ENCODE data around the gene UBE2D4.
"Not testable (repeated sequence)": the region's sequence is repeated elsewhere in the genome, so short reads cannot be mapped to it uniquely, and the experiment has no call there.

Gene UBE2D4

DNA sequence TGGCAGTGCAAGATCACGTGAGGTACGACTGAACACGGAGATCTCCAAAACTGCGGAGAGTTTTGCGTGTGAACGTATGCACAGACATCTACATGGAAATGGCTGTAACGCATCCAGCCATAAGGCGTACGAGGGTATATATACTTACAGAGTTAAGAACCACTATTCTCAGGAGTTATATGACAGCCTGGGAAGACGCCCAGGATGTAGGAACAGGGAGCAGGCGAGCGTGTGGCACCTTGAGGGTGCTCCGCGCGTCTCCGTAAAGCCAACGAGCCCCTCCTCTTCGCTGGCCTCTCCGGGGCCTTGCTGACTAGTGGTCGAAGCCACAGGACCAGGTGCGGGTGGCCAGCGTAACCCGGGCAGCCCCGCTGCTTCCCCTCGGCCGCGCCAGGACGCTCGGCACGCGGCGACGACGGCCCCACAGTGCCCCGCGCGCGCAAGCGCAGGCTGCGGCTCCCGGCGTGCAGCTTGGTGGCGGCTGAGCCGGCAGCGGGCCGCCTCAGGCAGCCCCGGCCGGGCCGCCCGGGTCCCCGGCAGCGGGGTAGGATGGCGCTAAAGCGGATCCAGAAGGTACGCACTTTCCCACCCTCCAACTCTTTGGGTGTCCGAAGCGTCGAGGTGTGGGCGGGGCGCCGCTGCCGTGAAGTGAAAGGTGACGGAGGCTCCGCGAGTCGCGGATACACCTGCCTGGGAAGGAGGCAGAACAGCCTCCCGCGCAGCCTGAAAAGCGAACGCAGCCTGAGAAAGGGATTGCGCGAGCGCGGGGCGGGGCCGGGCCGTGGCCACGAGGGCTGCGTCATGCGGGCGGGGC is at the start of gene UBE2D4:
TSS of gene UBE2D4 (plus strand) at position 453 of the 814 bp plus-strand sequence. CDS start at position 550, 97 bp downstream.
- peak; percentile 93 for DNase-seq (ENCODE audit: low spot score)

DNA sequence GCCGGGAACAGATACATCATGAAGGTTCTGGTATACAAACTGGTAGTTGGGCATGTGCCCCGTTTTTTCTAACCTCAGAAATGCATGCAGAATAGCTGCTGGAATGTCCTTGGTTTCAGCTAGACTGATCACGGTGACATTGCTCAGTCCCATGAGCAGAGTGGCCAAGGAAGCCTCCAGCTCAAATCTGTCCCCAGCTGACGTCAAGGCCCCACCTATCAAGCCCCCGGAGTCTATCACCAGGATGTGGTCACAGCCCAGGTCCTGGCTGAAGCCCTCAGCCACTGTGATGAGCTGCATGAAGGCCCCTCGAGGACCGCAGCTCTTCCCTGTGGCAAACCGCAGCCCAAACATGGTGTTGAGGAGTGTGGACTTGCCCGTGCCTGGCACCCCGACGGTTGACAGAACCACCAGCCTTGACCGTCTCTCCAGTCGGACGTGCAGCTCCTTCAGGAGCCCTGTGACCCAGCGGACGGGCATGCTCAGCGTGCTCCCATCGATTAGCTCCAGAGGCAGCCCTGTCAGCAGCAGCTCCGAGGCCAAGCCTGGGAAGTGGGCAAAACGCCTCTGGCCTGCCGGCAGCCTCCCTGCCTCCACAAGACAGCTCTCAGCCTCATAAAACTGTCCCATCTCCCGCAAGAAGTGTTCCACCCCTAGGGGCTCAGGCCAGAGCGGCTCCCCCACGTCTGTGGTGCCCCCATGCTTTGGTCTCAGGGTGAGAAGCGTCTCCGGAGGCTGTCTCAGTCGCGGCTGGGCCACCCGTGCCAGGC is 49.1 kb upstream of the UBE2D4 start:
- DNase-seq (ENCODE audit: low spot score), result no peak

GRCh38 chr7:43877968-43878864 is 48.0 kb upstream of the UBE2D4 start:
- DNase-seq (ENCODE audit: low spot score), result no peak

DNA sequence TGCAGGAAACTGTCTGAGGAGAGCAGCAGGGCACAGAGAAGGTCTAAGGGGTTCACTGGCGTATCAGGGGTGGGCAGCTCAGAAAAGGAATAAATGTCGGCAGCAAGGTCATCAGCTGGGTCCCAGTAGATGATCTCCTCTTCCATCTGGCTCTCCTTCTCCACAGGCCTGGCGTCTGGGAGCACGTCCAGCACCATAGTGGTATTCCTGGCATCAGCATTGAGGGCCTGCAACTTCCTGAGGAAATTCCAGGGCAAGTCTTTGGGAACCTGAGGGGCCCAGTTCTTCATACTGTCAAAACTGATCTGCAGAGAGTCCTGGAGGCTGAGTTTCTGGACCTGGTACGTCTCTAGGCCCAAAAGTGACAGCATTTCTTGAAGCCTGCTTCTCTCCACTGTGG is 47.4 kb upstream of the UBE2D4 start:
- peak; percentile 67 for DNase-seq (ENCODE audit: low spot score)

DNA sequence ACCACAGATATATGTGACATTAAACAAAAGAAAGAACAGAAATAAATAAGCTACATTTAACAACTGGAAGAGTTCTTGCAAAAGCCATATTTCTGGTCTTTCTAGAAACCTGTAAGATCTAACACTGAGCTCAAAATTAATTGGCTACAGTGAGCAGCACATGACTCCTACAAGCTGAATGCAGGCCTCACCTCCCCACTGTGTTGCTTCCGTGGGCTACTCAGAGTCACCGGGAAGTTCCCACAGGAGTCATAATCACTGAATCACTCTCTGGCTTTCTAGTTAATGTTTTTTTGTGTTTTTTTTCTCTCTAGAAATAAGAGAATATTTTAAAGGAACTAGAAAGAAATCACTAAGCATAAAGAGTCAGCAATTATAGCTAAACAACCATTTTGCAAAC is 46.8 kb upstream of the UBE2D4 start:
- peak; percentile 65 for DNase-seq (ENCODE audit: low spot score)

DNA sequence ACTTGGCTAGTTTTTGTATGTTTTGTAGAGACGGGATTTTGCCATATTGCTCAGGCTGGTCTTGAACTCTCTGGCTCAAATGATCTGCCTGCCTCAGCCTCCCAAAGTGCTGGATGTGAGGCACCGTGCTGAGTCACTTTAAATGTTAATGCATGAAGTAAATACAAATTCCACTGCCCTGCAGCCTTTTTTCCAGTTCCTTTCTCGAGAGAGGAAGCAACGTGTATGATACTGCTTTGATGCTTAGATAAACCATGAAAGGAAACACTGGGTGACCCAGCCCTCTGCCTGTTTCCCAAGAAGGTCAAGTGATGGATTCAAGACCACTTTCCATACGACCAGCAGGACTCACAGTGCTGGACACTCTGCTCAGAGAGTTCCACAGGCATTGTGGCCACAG is 45.6 kb upstream of the UBE2D4 start:
- DNase-seq (ENCODE audit: low spot score), result no peak

GRCh38 chr7:43884209-43884608 is 42.0 kb upstream of the UBE2D4 start:
- DNase-seq (ENCODE audit: low spot score), result no peak

GRCh38 chr7:43884617-43885016 is 41.6 kb upstream of the UBE2D4 start:
- DNase-seq (ENCODE audit: low spot score), result no peak

- DNase-seq (ENCODE audit: low spot score), result no peak
Measured at GRCh38 chr7:43888993-43889945, 37.0 kb upstream of the UBE2D4 start.

GRCh38 chr7:43890468-43890867 is 35.8 kb upstream of the UBE2D4 start:
- DNase-seq (ENCODE audit: low spot score), result no peak

DNA sequence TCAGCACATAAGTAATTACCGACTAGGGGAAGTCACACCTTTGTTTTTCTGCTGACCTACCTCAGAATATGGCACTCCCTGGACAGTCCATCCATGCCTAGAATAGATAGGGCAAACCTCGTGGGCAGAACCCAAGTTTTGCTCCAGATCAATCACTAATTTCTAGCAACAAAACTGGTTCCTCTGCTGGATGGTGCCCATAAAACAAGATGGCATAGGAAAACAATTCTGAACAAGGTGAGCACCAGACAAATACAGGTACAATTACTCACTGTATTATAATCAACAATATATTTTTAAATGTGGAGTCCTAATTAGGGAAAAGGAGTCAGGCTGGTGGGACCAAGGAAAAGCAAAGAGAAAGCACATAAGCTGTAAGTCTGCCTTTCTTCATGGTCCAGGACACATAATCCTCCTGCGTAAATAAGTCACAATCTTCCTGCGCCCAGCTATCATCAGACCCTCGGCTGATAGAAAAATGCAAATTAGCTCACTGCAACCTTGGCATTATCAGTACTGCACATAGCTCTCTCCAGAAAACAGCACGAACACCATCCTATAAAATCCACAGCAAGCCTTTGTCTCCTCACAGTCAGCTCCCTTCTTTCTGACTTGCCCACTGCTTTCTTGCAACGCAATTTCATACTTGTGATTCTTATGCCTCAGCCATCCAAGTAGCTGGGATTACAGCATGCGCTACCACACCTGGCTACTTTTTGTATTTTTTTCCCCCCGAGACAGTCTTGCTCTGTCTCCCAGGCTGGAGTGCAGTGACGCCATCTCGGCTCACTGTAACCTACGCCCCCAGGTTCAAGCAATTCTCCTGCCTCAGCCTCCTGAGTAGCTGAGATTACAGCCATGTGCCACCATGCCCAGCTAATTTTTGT is 34.9 kb upstream of the UBE2D4 start:
- no peak for DNase-seq (ENCODE audit: low spot score)

DNA sequence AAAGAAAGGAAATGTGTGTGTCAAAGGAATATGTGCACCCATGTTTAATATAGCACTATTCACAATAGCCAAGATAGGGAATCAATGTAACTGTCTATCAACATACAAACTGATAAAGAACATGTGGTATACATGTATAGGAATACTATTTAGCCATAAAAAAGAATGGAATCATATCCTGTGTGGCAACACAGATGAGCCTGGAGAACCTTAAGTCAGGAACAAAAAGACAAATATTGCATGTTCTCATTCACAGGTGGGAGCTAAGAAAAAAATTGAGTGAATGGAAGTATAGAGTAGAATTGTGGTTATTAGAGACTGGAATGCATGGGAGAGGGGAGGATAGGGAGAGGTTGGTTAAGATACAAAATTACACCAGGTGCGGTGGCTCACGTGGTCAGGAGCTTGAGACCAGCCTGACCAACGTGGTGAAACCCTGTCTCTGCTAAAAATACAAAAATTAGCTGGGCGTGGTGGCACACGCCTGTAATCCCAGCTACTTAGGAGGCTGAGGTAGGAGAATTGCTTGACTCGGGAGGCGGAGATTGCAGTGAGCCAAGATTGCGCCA is 30.3 kb upstream of the UBE2D4 start:
- no peak for DNase-seq (ENCODE audit: low spot score)

DNA sequence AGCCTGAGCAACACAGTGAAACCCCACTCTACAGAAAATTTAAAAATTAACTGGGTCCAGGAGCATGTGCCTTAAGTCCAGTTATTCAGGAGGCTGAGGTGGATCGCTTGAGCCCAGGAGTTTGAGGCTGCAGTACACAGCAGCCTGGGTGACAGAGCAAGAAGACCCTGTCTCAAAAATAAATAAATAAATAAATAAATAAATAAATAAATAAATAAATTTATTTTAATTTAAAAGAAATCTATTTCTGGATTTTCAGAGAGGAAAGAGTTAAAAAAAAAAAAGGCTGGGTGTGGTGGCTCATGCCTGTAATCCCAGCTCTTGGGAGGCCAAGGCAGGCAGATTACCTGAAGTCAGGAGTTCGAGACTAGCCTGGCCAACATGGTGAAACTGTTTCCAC is 27.7 kb upstream of the UBE2D4 start:
- not testable (repeated sequence) for DNase-seq (ENCODE audit: low spot score)

DNA sequence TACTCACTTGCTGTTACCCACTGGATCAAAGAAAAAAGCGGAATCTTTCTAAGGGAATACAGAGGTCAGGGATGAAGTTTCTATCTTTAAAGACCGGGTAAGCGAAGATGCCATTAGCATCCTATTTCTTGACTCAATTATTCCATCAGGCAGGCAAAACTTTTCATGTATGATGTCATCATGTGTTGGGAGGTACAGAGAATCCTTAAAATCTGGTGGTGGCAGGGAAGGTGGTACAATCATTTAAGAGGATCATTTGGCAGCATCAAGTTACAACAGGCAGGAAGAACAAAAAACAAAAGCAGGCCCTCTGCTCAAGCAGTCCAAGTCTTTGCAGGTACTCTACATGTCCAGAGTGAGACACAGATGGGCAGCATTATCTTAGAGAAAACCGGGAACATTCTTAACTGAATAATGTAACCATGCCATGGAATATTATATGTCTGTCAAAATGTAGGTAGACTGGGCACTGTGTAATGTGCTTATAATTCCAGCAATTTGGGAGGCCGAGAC is 23.6 kb upstream of the UBE2D4 start:
- no peak for DNase-seq (ENCODE audit: low spot score)

- no peak for DNase-seq (ENCODE audit: low spot score)
Measured at GRCh38 chr7:43904533-43905208, 21.6 kb upstream of the UBE2D4 start.

DNA sequence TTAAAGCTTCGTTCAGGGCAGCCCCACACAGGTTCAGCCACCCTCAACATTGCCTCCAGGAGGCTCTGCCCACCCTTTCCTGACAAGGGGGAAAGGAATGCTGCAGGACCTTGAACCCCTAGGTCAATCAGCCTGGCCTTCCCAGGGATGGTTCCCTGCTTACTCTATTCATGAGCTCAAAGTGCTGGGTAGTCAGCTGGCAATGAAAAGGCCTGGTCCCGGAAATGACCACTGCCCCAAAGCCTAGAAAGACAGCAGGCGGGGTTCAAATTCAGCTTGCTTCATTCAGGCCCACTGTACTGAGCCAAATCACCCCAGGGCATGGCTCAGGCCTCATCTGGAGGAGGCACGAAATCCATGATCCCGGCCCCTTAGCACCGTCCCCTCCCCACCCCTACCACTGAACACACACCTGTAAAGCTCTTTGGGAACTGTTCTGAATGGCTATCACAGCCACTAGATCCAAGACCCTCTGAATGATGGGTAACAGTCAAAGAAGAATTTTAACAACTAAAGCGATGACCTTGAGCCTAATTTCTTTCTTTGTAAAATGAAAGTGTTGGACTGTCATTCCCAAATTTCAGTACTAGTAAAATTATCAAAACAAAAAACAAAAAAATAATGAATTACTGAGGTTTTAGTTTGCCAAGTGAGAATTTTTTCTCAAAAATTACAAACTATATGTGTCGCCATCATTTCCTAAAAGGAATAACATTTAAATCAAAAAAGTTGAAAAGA is 20.9 kb upstream of the UBE2D4 start:
- DNase-seq (ENCODE audit: low spot score), result peak; percentile 52

DNA sequence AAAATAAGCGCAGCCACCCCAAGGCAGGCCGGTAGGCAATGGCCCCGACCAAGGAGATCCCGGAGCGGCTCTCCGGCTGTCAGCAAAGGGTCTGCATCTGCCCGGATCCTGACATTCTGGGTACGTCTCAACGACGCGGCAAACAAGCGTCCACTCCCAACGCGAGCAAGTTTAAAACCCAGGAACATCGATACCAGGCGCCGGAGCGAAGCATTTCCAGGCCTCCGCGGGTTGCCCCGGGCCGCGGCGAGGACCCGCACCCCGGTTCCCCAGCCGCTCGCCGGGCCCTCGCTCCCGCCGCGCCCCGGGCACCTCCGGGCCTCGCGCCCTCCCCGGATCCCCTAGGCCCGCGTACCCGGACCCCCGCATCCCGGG is 20.3 kb upstream of the UBE2D4 start:
- DNase-seq (ENCODE audit: low spot score), result peak; percentile 73

DNA sequence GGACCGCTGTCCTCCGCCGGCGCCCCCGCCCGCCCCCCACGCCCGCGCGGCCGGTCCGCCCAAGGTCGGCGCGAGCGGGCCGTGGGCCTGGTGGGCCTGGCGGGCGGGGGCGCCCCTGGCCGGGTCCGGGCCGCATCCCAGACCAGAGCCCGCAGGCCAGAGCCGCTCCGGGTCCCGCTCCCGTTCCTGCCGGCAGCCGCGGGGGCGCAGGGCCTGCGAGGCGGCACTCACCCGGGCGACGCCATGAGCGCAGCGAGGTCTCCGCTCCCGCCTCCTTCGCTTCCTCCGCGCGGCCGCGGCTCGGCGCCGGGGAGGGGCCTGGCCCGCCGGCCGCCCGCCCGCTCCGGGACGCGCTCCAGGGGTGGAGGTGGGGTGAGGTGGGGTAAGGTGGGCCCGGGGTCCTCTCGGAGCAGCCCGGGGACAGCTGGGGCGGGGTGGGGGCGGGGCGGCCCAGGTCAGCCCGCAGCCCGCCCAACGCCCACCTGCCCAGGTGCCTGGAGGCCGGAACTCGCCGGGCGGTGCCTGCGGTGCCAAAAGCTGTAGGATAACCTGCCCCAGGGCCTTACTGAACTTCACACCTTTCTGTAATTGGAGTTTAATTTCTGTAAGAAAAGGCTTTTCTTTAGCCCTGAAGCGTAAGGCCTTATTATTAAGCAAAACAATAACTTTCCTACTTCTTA is 19.8 kb upstream of the UBE2D4 start, which contains the start of gene URGCP:
TSS of gene URGCP (minus strand) at position 266 of the 680 bp plus-strand sequence. CDS start at position 245, 21 bp downstream.
- peak; percentile 93 for DNase-seq (ENCODE audit: low spot score)

Measured in GM03348 (cell line).